A549 (cell line): ENCODE data around the gene SAMD13. TPM values are rescaled to one million over a fixed set of nuclear protein-coding genes. Genes with fewer than 3 reads are reported as not detected.

Experiments
- ATAC-seq, 2 experiments: fragments of 200-7000 bp in 1 of 2; fragments of >200 bp in 1 of 2; cut with Nextera tagmentation in 1 of 2; cut with Tn5 transposase in 1 of 2; 3 replicates each; pipeline versions ENCODE4 v1.8.0 to v1.9.1; 2018 to 2020; ENCODE audit warnings: mild to moderate bottlenecking in 1 of 2, moderate library complexity in 1 of 2
- CTCF ChIA-PET: fragments of 300-600 bp; sonication (Branson Sonifier 250); formaldehyde crosslinking; extraction: SDS; loops from one replicate; lab custom pipeline; 2021; ENCODE audit warnings: antibody characterized with exemption, inconsistent platforms; lab: Yijun Ruan, JAX
- POLR2A ChIA-PET: fragments of 350-600 bp; formaldehyde crosslinking; extraction: SDS; loops from one replicate; lab custom pipeline; 2021; ENCODE audit warnings: antibody characterized with exemption, inconsistent platforms; lab: Yijun Ruan, JAX
- DNase-seq, 2 experiments: peaks; one replicate each; pipeline versions ENCODE4 v3.0.0 to v3.0.0-alpha.2; 2011 to 2016; ENCODE audit warnings: low read depth in 1 of 2, low spot score in 1 of 2
- FAIRE-seq: peaks from 2 replicates; lab custom pipeline; 2011; peaks lifted over from hg19 to GRCh38; lab: Jason Lieb, UNC
- H3K27ac ChIP-seq, 2 experiments: fragments of >200 bp; sonication (Bioruptor Twin); formaldehyde crosslinking; 3 replicates each; pipeline ENCODE4 v1.5.1; 2016 to 2017
- H3K4me1 ChIP-seq: fragments of >200 bp; sonication (Bioruptor Twin); formaldehyde crosslinking; 3 replicates; pipeline ENCODE4 v1.6.1; 2016
- H3K4me2 ChIP-seq: fragments of >200 bp; sonication (Bioruptor Twin); formaldehyde crosslinking; 3 replicates; pipeline ENCODE4 v1.6.1; 2016
- H3K4me3 ChIP-seq: fragments of >200 bp; sonication (Bioruptor Twin); formaldehyde crosslinking; 3 replicates; pipeline ENCODE4 v1.5.1; 2016
- H3K9me3 ChIP-seq: fragments of >200 bp; sonication (Bioruptor Twin); formaldehyde crosslinking; 3 replicates; pipeline ENCODE4 v1.6.1; 2016
- ATOH8 ChIP-seq: fragments of 250-450 bp; sonication (Bioruptor Pico); IDR thresholded peaks from 2 replicates; pipeline ENCODE4 v1.5.0; 2020; ENCODE audit warnings: low read depth, mild to moderate bottlenecking, moderate library complexity
- BCL3 ChIP-seq: fragments of >200 bp; sonication (Bioruptor Twin); formaldehyde crosslinking; IDR thresholded peaks from 3 replicates; pipeline ENCODE4 v1.6.1; 2016
- CBX8 ChIP-seq: fragments of 200-600 bp; sonication (generic); IDR thresholded peaks from 2 replicates; pipeline ENCODE4 v1.6.1; 2016
- CHD2 ChIP-seq: fragments of 150-350 bp; IDR thresholded peaks from 2 replicates; pipeline ENCODE4 v1.6.1; 2014; ENCODE audit warnings: low read length; ENCODE audit not compliant: partially characterized antibody
- CHD4 ChIP-seq: fragments of 200-600 bp; sonication (generic); IDR thresholded peaks from 2 replicates; pipeline ENCODE4 v1.6.1; 2016; ENCODE audit warnings: antibody characterized with exemption, mild to moderate bottlenecking, borderline replicate concordance
- CTCF ChIP-seq: fragments of >200 bp; sonication (Bioruptor Twin); formaldehyde crosslinking; IDR thresholded peaks from 3 replicates; pipeline ENCODE4 v1.5.1; 2016
- EHF ChIP-seq: fragments of 250-450 bp; sonication (Bioruptor Pico); IDR thresholded peaks from 2 replicates; pipeline ENCODE4 v1.5.0; 2020; ENCODE audit warnings: mild to moderate bottlenecking
- EHMT2 ChIP-seq: fragments of 200-600 bp; sonication (generic); IDR thresholded peaks from 2 replicates; pipeline ENCODE4 v1.6.1; 2016; ENCODE audit warnings: antibody characterized with exemption, low read depth, mild to moderate bottlenecking, moderate library complexity
- EP300 ChIP-seq, 2 experiments: fragments of >200 bp; sonication (Bioruptor Twin); formaldehyde crosslinking; IDR thresholded peaks; 2 replicates in 1 of 2; 3 replicates in 1 of 2; pipeline ENCODE4 v1.6.1; 2016 to 2017
- ESRRA ChIP-seq: fragments of 150-350 bp; IDR thresholded peaks from 2 replicates; pipeline ENCODE4 v1.6.1; 2014; ENCODE audit warnings: mild to moderate bottlenecking, low read length, borderline replicate concordance
- FOSB ChIP-seq: fragments of 250-450 bp; sonication (Bioruptor Pico); IDR thresholded peaks from 2 replicates; pipeline ENCODE4 v1.5.0; 2020; ENCODE audit warnings: mild to moderate bottlenecking, moderate library complexity
- FOSL2 ChIP-seq, 2 experiments: fragments of 450-650 bp in 1 of 2; fragments of >200 bp in 1 of 2; sonication (Bioruptor Twin) in 1 of 2; formaldehyde crosslinking; IDR thresholded peaks; 2 replicates each; pipeline versions ENCODE4 v1.5.0 to v1.6.1; 2016 to 2020; ENCODE audit warnings: mild to moderate bottlenecking in 1 of 2, moderate library complexity in 1 of 2
- GATA3 ChIP-seq: IDR thresholded peaks from 2 replicates; pipeline ENCODE4 v1.6.1; 2012; ENCODE audit warnings: borderline replicate concordance
- HDAC2 ChIP-seq: fragments of 200-600 bp; sonication (generic); IDR thresholded peaks from 2 replicates; pipeline ENCODE4 v1.6.1; 2016
- HES2 ChIP-seq: fragments of >200 bp; sonication (Bioruptor Twin); formaldehyde crosslinking; IDR thresholded peaks from 2 replicates; pipeline ENCODE4 v1.6.1; 2016
- HMGXB4 ChIP-seq: fragments of 250-450 bp; sonication (Bioruptor Pico); IDR thresholded peaks from 2 replicates; pipeline ENCODE4 v1.5.0; 2021; ENCODE audit warnings: mild to moderate bottlenecking, moderate library complexity, borderline replicate concordance
- HOXA7 ChIP-seq: fragments of 250-450 bp; sonication (Bioruptor Pico); IDR thresholded peaks from 2 replicates; pipeline ENCODE4 v1.5.0; 2020; ENCODE audit warnings: mild to moderate bottlenecking, moderate library complexity
- HOXB5 ChIP-seq: fragments of 250-450 bp; sonication (Bioruptor Pico); IDR thresholded peaks from 2 replicates; pipeline ENCODE4 v1.5.0; 2020; ENCODE audit warnings: mild to moderate bottlenecking, moderate library complexity
- JUNB ChIP-seq: fragments of >200 bp; sonication (Bioruptor Twin); formaldehyde crosslinking; IDR thresholded peaks from 2 replicates; pipeline ENCODE4 v1.6.1; 2016
- KDM5A ChIP-seq: fragments of 200-600 bp; sonication (generic); IDR thresholded peaks from 2 replicates; pipeline ENCODE4 v1.6.1; 2016; ENCODE audit warnings: antibody characterized with exemption, mild to moderate bottlenecking
- MAX ChIP-seq: IDR thresholded peaks from 2 replicates; pipeline ENCODE4 v1.6.1; 2012
- NPAS2 ChIP-seq: fragments of 250-450 bp; sonication (Bioruptor Pico); IDR thresholded peaks from 2 replicates; pipeline ENCODE4 v1.8.0; 2022; ENCODE audit warnings: mild to moderate bottlenecking, moderate library complexity, borderline replicate concordance
- NR3C1 ChIP-seq: fragments of >200 bp; sonication (Bioruptor Twin); formaldehyde crosslinking; IDR thresholded peaks from 3 replicates; pipeline ENCODE4 v1.6.1; 2017
- RAD21 ChIP-seq, 2 experiments: fragments of >200 bp in 1 of 2; sonication (Bioruptor Twin) in 1 of 2; formaldehyde crosslinking in 1 of 2; IDR thresholded peaks in 1 of 2; conservative IDR thresholded peaks in 1 of 2; 2 replicates in 1 of 2; 3 replicates in 1 of 2; pipeline ENCODE4 v1.6.1; 2012 to 2018; ENCODE audit warnings: inconsistent platforms in 1 of 2
- RFX5 ChIP-seq: fragments of 450-650 bp; IDR thresholded peaks from 2 replicates; pipeline ENCODE4 v1.7.1; 2014; ENCODE audit warnings: antibody characterized with exemption, mild to moderate bottlenecking, moderate library complexity
- RNF2 ChIP-seq: fragments of 200-600 bp; sonication (generic); IDR thresholded peaks from 2 replicates; pipeline ENCODE4 v1.6.1; 2016; ENCODE audit warnings: low read depth, mild to moderate bottlenecking, antibody characterized with exemption, moderate library complexity, borderline replicate concordance
- SREBF2 ChIP-seq: fragments of 450-650 bp; IDR thresholded peaks from 2 replicates; pipeline ENCODE4 v1.6.1; 2014; ENCODE audit warnings: mild to moderate bottlenecking, moderate library complexity
- ZFP36 ChIP-seq: fragments of 450-650 bp; IDR thresholded peaks from 2 replicates; pipeline ENCODE4 v1.6.1; 2014; ENCODE audit warnings: borderline replicate concordance; ENCODE audit not compliant: partially characterized antibody
- ZNF302 ChIP-seq: fragments of 250-450 bp; sonication (Bioruptor Pico); IDR thresholded peaks from 2 replicates; pipeline ENCODE4 v1.9.0; 2021; ENCODE audit warnings: inconsistent platforms, mild to moderate bottlenecking, moderate library complexity
- ZSCAN20 ChIP-seq: fragments of 250-450 bp; sonication (Bioruptor Pico); IDR thresholded peaks from 2 replicates; pipeline ENCODE4 v1.8.0; 2022; ENCODE audit warnings: mild to moderate bottlenecking, moderate library complexity
- WGBS: methylation state at CpG from one replicate; pipeline ENCODE4 v1.1.6; 2017; ENCODE audit errors: missing lambda C conversion rate; 5-methylcytosine and 5-hydroxymethylcytosine counted together
- polyA plus RNA-seq, 4 experiments: library from polyadenylated mRNA; depleted of rRNA in 3 of 4; stranded (reverse); fragments of >200 nt; fragmentation: RNase III in 1 of 4; extraction: RNeasy Plus Mini Kit Qiagen cat#74134 plus additional on column Dnase treatment in 1 of 4; gene quantifications; 2 replicates in 3 of 4; 3 replicates in 1 of 4; pipeline ENCODE4 v1.2.3, GENCODE V29; 2011 to 2017

SAMD13 gene
- polyA plus RNA-seq, 2 of the 4 experiments (the other 2 are of a cell fraction), result 0.59 to 2.4 TPM

GRCh38 chr1:84260852-84261518 lies 40.5 kb upstream of the SAMD13 start:
- TF ChIP-seq HOXA7, result no peak
- no peak for TF ChIP-seq HMGXB4 (CRISPR knock-in tag)
- no peak for TF ChIP-seq KDM5A
- no peak; the same call in 1 of the 2 replicates for TF ChIP-seq FOSL2 (IDR thresholded peaks at IDR 0.05)
- peak; percentile 48 for TF ChIP-seq FOSL2 (CRISPR knock-in tag; IDR thresholded peaks at IDR 0.05)
- no peak for TF ChIP-seq ZSCAN20
- no peak for TF ChIP-seq ESRRA
- TF ChIP-seq ZNF302 (CRISPR knock-in tag), result no peak
- TF ChIP-seq CTCF, result no peak
- no peak for TF ChIP-seq BCL3
- TF ChIP-seq NR3C1, result no peak
- no peak for TF ChIP-seq ZFP36
- no peak for TF ChIP-seq RFX5
- TF ChIP-seq HOXB5 (CRISPR knock-in tag), result no peak
- TF ChIP-seq EHF (CRISPR knock-in tag), result 0 out of 2 replicates have a peak, but pooled peaks have one; percentile 13
- TF ChIP-seq JUNB, result peak; percentile 53; the same call in 1 of the 2 replicates
- no peak for TF ChIP-seq CHD2
- no peak for TF ChIP-seq HES2
- no peak for TF ChIP-seq HDAC2
- TF ChIP-seq CBX8, result no peak
- no peak for TF ChIP-seq SREBF2
- no peak for TF ChIP-seq FOSB
- TF ChIP-seq RNF2, result no peak
- no peak for TF ChIP-seq ATOH8 (CRISPR knock-in tag)
- no peak for TF ChIP-seq EP300 (IDR thresholded peaks at IDR 0.05)
- TF ChIP-seq RAD21 (conservative IDR thresholded peaks at IDR 0.05 in 1 of 2, IDR thresholded peaks at IDR 0.05 in 1 of 2), result no peak
- TF ChIP-seq GATA3, result peak; percentile 48; the same call in 1 of the 2 replicates
- TF ChIP-seq MAX, result no peak; the same call in 1 of the 2 replicates
- TF ChIP-seq NPAS2, result no peak
- TF ChIP-seq EHMT2, result no peak
- TF ChIP-seq CHD4, result no peak
- TF ChIP-seq, all 56 proteins: peak for 4
- 2% methylated on average over 3 of the region's 3 CpGs for WGBS
- peaks cover 17% of the 10 kb centered on the region for H3K4me1 ChIP-seq
- ChIA-PET POLR2A (no interaction called here), CTCF (no interaction called here)
- H3K27ac ChIP-seq, result peak overlapping the region; percentile 54 to 64; a peak in 5 of 6 replicates
- H3K4me3 ChIP-seq, result no peak overlapping the region
- no peaks in the 10 kb centered on the region for H3K9me3 ChIP-seq
- peak in 1 of 2 experiments; percentile 69 for DNase-seq
- no peak for FAIRE-seq
- peak overlapping the region; percentile 72 for H3K4me2 ChIP-seq
- peak; percentile 62 to 90; a peak in 4 of 6 replicates for ATAC-seq
